Effector memory CD8-positive, alpha-beta T cell (primary cell): ENCODE results near the gene SPOCD1.
"Not testable (repeated sequence)": the region's sequence is repeated elsewhere in the genome, so short reads cannot be mapped to it uniquely, and the experiment has no call there.

ENCODE experiments used
- ATAC-seq: fragments of 150-1000 bp; cut with Tn5 transposase; replicated peaks from 2 replicates; pipeline ENCODE4 v1.10.0; 2021; ENCODE audit warnings: mild to moderate bottlenecking, moderate library complexity
- DNase-seq, 3 experiments: peaks; one replicate each; pipeline ENCODE4 v3.0.0; 2021
- H3K27ac Mint-ChIP-seq, 2 donors: one replicate each; pipeline ENCODE4 v1.8.0; 2022; ENCODE audit warnings: mild to moderate bottlenecking in 2 of 2, mixed read lengths in 2 of 2, moderate library complexity in 2 of 2
- H3K27me3 Mint-ChIP-seq, 2 donors: one replicate each; pipeline ENCODE4 v1.8.0; 2022; ENCODE audit warnings: mixed read lengths in 2 of 2
- H3K36me3 Mint-ChIP-seq: one replicate; pipeline ENCODE4 v1.8.0; 2022; ENCODE audit warnings: mild to moderate bottlenecking, moderate library complexity, mixed read lengths; ENCODE audit not compliant: insufficient read depth
- H3K4me1 Mint-ChIP-seq, 2 donors: one replicate each; pipeline ENCODE4 v1.8.0; 2022; ENCODE audit warnings: low read depth in 2 of 2, mixed read lengths in 2 of 2
- H3K4me3 Mint-ChIP-seq, 2 donors: one replicate each; pipeline ENCODE4 v1.8.0; 2022; ENCODE audit warnings: mild to moderate bottlenecking in 2 of 2, mixed read lengths in 2 of 2, moderate library complexity in 2 of 2
- H3K9me3 Mint-ChIP-seq, 2 donors: one replicate each; pipeline ENCODE4 v1.8.0; 2022; ENCODE audit warnings: mixed read lengths in 2 of 2

The SPOCD1 gene

GRCh38 chr1:31839662-31840343 lies 24.0 kb upstream of the SPOCD1 start:
- H3K4me3 Mint-ChIP-seq, result no peak overlapping the region
- peaks cover 3 to 8% of the 10 kb centered on the region in 2 donors for H3K4me1 Mint-ChIP-seq
- ATAC-seq (no peak), DNase-seq (no peak)
- no peaks in the 10 kb centered on the region for H3K27me3 Mint-ChIP-seq
- H3K9me3 Mint-ChIP-seq, result no peaks in the 10 kb centered on the region
- H3K27ac Mint-ChIP-seq, result no peak overlapping the region
- no peaks in the 10 kb centered on the region for H3K36me3 Mint-ChIP-seq

- no peaks in the 10 kb centered on the region for H3K27me3 Mint-ChIP-seq
- H3K4me1 Mint-ChIP-seq, result peaks cover 0 to 8% of the 10 kb centered on the region in 2 donors
- DNase-seq (no peak), ATAC-seq (no peak)
- no peaks in the 10 kb centered on the region for H3K36me3 Mint-ChIP-seq
- no peaks in the 10 kb centered on the region for H3K9me3 Mint-ChIP-seq
- H3K27ac Mint-ChIP-seq, result no peak overlapping the region
- no peak overlapping the region for H3K4me3 Mint-ChIP-seq
Measured at GRCh38 chr1:31837451-31838158, 21.8 kb upstream of the SPOCD1 start.

DNA sequence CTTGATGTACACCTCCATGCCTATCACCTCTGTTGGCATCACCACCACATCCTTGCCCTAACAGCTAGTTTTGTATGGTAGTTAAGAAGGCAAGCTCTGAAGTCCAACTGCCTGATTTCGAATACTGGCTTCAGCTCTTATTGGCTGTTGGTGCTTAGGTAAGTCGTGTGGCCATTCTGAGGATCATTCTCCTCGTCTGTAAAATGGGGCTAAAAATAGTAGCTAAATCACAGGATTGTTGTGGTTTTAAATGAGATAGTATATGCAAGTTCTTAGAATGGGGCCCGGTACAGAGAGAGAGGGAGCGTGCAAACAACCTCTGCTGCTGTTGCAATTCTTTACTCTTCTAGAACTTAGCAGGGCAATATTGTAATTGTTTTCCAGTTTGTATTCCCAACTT lies 20.8 kb upstream of the SPOCD1 start:
- Mint-ChIP-seq H3K27me3 (no peaks in the 10 kb centered on the region), H3K4me3 (no peak overlapping the region), H3K27ac (no peak overlapping the region), H3K9me3 (no peaks in the 10 kb centered on the region), H3K4me1 (peaks cover 1 to 10% of the 10 kb centered on the region in 2 donors), H3K36me3 (no peaks in the 10 kb centered on the region)
- ATAC-seq (no peak), DNase-seq (no peak)

GRCh38 chr1:31835415-31835814 lies 19.6 kb upstream of the SPOCD1 start:
- H3K27me3 Mint-ChIP-seq, result no peaks in the 10 kb centered on the region
- ATAC-seq (no peak), DNase-seq (no peak)
- H3K27ac Mint-ChIP-seq, result no peak overlapping the region
- H3K36me3 Mint-ChIP-seq, result no peaks in the 10 kb centered on the region
- H3K9me3 Mint-ChIP-seq, result no peaks in the 10 kb centered on the region
- H3K4me1 Mint-ChIP-seq, result peaks cover 5 to 13% of the 10 kb centered on the region in 2 donors
- H3K4me3 Mint-ChIP-seq, result no peak overlapping the region

GRCh38 chr1:31834501-31834900 lies 18.7 kb upstream of the SPOCD1 start:
- peaks cover 6 to 13% of the 10 kb centered on the region in 2 donors for H3K4me1 Mint-ChIP-seq
- DNase-seq (no peak), ATAC-seq (no peak)
- no peak overlapping the region for H3K27ac Mint-ChIP-seq
- no peaks in the 10 kb centered on the region for H3K27me3 Mint-ChIP-seq
- no peak overlapping the region for H3K4me3 Mint-ChIP-seq
- no peaks in the 10 kb centered on the region for H3K36me3 Mint-ChIP-seq
- H3K9me3 Mint-ChIP-seq, result no peaks in the 10 kb centered on the region

GRCh38 chr1:31831397-31832378 lies 15.9 kb upstream of the SPOCD1 start:
- DNase-seq (no peak), ATAC-seq (no peak)
- no peaks in the 10 kb centered on the region for H3K27me3 Mint-ChIP-seq
- peaks cover 29 to 30% of the 10 kb centered on the region in 2 donors for H3K4me1 Mint-ChIP-seq
- no peak overlapping the region for H3K4me3 Mint-ChIP-seq
- peak overlapping the region in 1 of 2 donors; percentile 21 for H3K27ac Mint-ChIP-seq
- H3K9me3 Mint-ChIP-seq, result no peaks in the 10 kb centered on the region
- H3K36me3 Mint-ChIP-seq, result no peaks in the 10 kb centered on the region

GRCh38 chr1:31830511-31830910 lies 14.7 kb upstream of the SPOCD1 start:
- H3K9me3 Mint-ChIP-seq, result no peaks in the 10 kb centered on the region
- no peak for ATAC-seq
- H3K4me1 Mint-ChIP-seq, result peaks cover 30 to 36% of the 10 kb centered on the region in 2 donors
- no peaks in the 10 kb centered on the region for H3K36me3 Mint-ChIP-seq
- no peak for DNase-seq
- no peak overlapping the region for H3K27ac Mint-ChIP-seq
- no peak overlapping the region for H3K4me3 Mint-ChIP-seq
- H3K27me3 Mint-ChIP-seq, result no peaks in the 10 kb centered on the region

- Mint-ChIP-seq H3K4me1 (peaks cover 30 to 36% of the 10 kb centered on the region in 2 donors), H3K36me3 (peaks cover 3% of the 10 kb centered on the region), H3K27me3 (no peaks in the 10 kb centered on the region), H3K27ac (no peak overlapping the region), H3K4me3 (no peak overlapping the region), H3K9me3 (no peaks in the 10 kb centered on the region)
- DNase-seq (no peak), ATAC-seq (no peak)
Measured at GRCh38 chr1:31830065-31830464, 14.2 kb upstream of the SPOCD1 start.

DNA sequence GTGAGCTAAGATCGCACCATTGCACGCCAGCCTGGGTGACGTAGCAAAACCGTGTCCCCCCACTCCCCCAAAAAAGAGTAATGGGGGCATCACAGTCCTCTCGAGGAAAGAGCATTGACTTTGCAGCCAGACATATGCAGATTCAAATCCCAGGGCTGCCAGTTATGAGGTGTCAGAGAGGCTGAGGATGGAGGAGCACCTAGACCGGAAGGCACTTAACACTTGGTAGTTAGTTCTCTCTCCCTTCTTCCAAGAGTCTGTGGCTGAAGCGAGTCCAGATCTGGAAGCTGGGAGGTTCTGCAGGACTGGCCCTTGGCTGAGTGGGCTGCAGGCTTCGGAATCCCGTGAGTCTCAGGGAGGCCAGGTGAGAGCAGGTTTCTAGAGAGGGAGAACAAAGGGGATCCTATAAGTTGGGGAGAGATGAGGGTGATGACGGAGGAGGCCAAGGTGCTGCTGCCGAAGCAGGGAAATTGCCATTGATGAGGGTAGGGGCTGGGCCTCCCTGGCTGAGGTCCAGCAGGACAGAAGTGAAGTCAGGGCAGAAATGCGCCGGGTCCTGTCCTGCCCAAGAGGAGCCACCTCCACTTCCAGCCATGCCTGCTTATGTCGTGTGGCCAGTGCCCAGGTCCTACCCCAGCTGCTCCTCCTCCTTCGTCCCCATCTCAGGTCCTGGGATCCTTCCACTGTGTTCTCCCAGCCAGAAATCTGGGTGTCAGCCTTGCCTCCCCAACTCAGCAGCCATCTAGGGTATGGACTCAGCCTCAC lies 13.3 kb upstream of the SPOCD1 start:
- no peak overlapping the region for H3K27ac Mint-ChIP-seq
- H3K9me3 Mint-ChIP-seq, result no peaks in the 10 kb centered on the region
- peaks cover 30 to 36% of the 10 kb centered on the region in 2 donors for H3K4me1 Mint-ChIP-seq
- no peaks in the 10 kb centered on the region for H3K27me3 Mint-ChIP-seq
- no peak for ATAC-seq
- no peak for DNase-seq
- peaks cover 3% of the 10 kb centered on the region for H3K36me3 Mint-ChIP-seq
- H3K4me3 Mint-ChIP-seq, result peak overlapping the region in 1 of 2 donors; percentile 5

DNA sequence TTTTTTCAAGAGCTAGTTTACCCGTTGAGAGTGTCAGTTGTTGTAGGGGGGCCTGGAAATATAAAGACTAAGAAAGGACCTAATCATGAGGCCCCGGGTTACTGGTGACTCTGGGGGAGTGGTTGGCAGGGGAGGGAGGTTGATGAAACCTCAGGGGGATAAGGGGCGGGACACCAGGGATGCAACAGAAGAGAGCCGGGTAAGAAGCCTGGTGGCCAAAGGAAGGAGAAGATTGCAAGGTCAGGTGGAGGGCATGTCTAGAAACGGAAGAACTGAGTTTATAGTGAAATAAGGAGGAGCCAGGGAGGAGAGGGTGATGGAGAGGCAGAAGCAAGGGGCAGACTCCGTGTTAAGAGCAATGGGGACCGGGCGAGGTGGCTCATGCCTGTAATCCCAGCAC lies 12.5 kb upstream of the SPOCD1 start:
- no peaks in the 10 kb centered on the region for H3K27me3 Mint-ChIP-seq
- DNase-seq (no peak), ATAC-seq (no peak)
- H3K4me3 Mint-ChIP-seq, result peak overlapping the region; percentile 68 to 75
- H3K4me1 Mint-ChIP-seq, result peaks cover 30 to 36% of the 10 kb centered on the region in 2 donors
- H3K36me3 Mint-ChIP-seq, result peaks cover 3% of the 10 kb centered on the region
- peak overlapping the region; percentile 85 to 90 for H3K27ac Mint-ChIP-seq
- H3K9me3 Mint-ChIP-seq, result no peaks in the 10 kb centered on the region

GRCh38 chr1:31823780-31824179 lies 8.0 kb upstream of the SPOCD1 start:
- no peak overlapping the region for H3K4me3 Mint-ChIP-seq
- ATAC-seq (no peak), DNase-seq (no peak)
- peaks cover 21 to 23% of the 10 kb centered on the region in 2 donors for H3K4me1 Mint-ChIP-seq
- peaks cover 3% of the 10 kb centered on the region for H3K36me3 Mint-ChIP-seq
- H3K27me3 Mint-ChIP-seq, result no peaks in the 10 kb centered on the region
- H3K9me3 Mint-ChIP-seq, result no peaks in the 10 kb centered on the region
- no peak overlapping the region for H3K27ac Mint-ChIP-seq

DNA sequence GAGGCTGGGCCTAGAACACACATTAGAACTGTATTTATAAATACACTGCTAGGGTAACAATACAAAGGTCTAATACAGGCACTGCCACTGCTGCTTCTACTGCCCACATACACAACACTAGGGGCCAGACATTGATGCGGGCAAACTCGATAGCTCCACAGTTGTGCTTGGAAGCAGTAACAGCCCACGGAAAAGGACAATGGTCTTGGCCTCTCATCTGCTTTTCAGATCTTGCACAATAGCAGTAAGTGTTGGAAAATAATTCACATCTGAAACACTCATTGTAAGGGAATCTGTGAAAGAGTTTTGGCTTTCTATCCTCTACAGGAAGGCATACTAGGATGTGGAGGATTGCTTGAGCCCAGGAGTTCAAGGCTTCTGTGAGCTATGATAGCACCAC lies 6.9 kb upstream of the SPOCD1 start:
- H3K4me3 Mint-ChIP-seq, result no peak overlapping the region
- H3K27ac Mint-ChIP-seq, result no peak overlapping the region
- H3K9me3 Mint-ChIP-seq, result no peaks in the 10 kb centered on the region
- H3K27me3 Mint-ChIP-seq, result no peaks in the 10 kb centered on the region
- H3K36me3 Mint-ChIP-seq, result peaks cover 3% of the 10 kb centered on the region
- DNase-seq (no peak), ATAC-seq (no peak)
- peaks cover 12 to 14% of the 10 kb centered on the region in 2 donors for H3K4me1 Mint-ChIP-seq

GRCh38 chr1:31820196-31820595 lies 4.4 kb upstream of the SPOCD1 start:
- not testable (repeated sequence) for H3K4me1 Mint-ChIP-seq, ATAC-seq, DNase-seq, H3K27ac Mint-ChIP-seq, H3K36me3 Mint-ChIP-seq, H3K4me3 Mint-ChIP-seq, H3K27me3 Mint-ChIP-seq, H3K9me3 Mint-ChIP-seq
